ENCODE results near the gene CAMK2B. TPM values are rescaled to one million over a fixed set of nuclear protein-coding genes. Genes with fewer than 3 reads are reported as not detected.
A peak's percentile ranks its signal among the peaks of the same experiment; 100 is the strongest.

The CAMK2B gene
- total RNA-seq, 1 donor from 2014 or later = 9.3 TPM

- DNase-seq (ENCODE audit: low spot score, unreplicated experiment) = no peak
- TF ChIP-seq, protein P1, sequence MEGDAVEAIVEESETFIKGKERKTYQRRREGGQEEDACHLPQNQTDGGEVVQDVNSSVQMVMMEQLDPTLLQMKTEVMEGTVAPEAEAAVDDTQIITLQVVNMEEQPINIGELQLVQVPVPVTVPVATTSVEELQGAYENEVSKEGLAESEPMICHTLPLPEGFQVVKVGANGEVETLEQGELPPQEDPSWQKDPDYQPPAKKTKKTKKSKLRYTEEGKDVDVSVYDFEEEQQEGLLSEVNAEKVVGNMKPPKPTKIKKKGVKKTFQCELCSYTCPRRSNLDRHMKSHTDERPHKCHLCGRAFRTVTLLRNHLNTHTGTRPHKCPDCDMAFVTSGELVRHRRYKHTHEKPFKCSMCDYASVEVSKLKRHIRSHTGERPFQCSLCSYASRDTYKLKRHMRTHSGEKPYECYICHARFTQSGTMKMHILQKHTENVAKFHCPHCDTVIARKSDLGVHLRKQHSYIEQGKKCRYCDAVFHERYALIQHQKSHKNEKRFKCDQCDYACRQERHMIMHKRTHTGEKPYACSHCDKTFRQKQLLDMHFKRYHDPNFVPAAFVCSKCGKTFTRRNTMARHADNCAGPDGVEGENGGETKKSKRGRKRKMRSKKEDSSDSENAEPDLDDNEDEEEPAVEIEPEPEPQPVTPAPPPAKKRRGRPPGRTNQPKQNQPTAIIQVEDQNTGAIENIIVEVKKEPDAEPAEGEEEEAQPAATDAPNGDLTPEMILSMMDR (IDR thresholded peaks at IDR 0.05; ENCODE audit: unreplicated experiment) = no peak
- H3K36me3 Mint-ChIP-seq (ENCODE audit: insufficient read depth) = no peaks in the 10 kb centered on the region
- H3K9me3 Mint-ChIP-seq (ENCODE audit: low read depth) = no peaks in the 10 kb centered on the region
- no peak overlapping the region for H3K27ac Mint-ChIP-seq
- no peak overlapping the region for H3K4me3 Mint-ChIP-seq (ENCODE audit: low read depth)
- peaks cover 8% of the 10 kb centered on the region for H3K27me3 Mint-ChIP-seq
- no peaks in the 10 kb centered on the region for H3K4me1 Mint-ChIP-seq (ENCODE audit: low read depth)
Observed at GRCh38 chr7:44189993-44190872, 135.2 kb downstream of the CAMK2B start.

GRCh38 chr7:44189286-44189992, 136.0 kb downstream of the CAMK2B start, which contains the start of gene GCK:
Gene GCK, minus strand, starts transcription at chr7:44189439. Its CDS starts 486 bp downstream, at chr7:44188953.
- Mint-ChIP-seq H3K4me3 (ENCODE audit: low read depth) (peak within 1 kb of the TSS; percentile 32), H3K36me3 (ENCODE audit: insufficient read depth) (no peaks in the 10 kb centered on the region), H3K9me3 (ENCODE audit: low read depth) (no peaks in the 10 kb centered on the region), H3K4me1 (ENCODE audit: low read depth) (no peaks in the 10 kb centered on the region), H3K27ac (no peak within 1 kb of the TSS), H3K27me3 (peaks cover 8% of the 10 kb centered on the region)
- no peak for DNase-seq (ENCODE audit: low spot score, unreplicated experiment)
- TF ChIP-seq, protein P1 (IDR thresholded peaks at IDR 0.05; ENCODE audit: unreplicated experiment) = no peak

- Mint-ChIP-seq H3K27me3 (peaks cover 8% of the 10 kb centered on the region), H3K36me3 (ENCODE audit: insufficient read depth) (no peaks in the 10 kb centered on the region), H3K9me3 (ENCODE audit: low read depth) (no peaks in the 10 kb centered on the region), H3K27ac (no peak overlapping the region), H3K4me1 (ENCODE audit: low read depth) (no peaks in the 10 kb centered on the region), H3K4me3 (ENCODE audit: low read depth) (no peak overlapping the region)
- TF ChIP-seq, protein P1 (IDR thresholded peaks at IDR 0.05; ENCODE audit: unreplicated experiment) = no peak
- no peak for DNase-seq (ENCODE audit: low spot score, unreplicated experiment)
Observed at GRCh38 chr7:44188480-44189225, 136.7 kb downstream of the CAMK2B start.

- Mint-ChIP-seq H3K27ac (no peak overlapping the region), H3K4me3 (ENCODE audit: low read depth) (no peak overlapping the region), H3K9me3 (ENCODE audit: low read depth) (no peaks in the 10 kb centered on the region), H3K27me3 (peaks cover 6% of the 10 kb centered on the region), H3K4me1 (ENCODE audit: low read depth) (no peaks in the 10 kb centered on the region), H3K36me3 (ENCODE audit: insufficient read depth) (no peaks in the 10 kb centered on the region)
- TF ChIP-seq, protein P1 (IDR thresholded peaks at IDR 0.05; ENCODE audit: unreplicated experiment) = no peak
- no peak for DNase-seq (ENCODE audit: low spot score, unreplicated experiment)
Observed at GRCh38 chr7:44187636-44188416, 137.6 kb downstream of the CAMK2B start.

Data from progenitor cell of endocrine pancreas (in vitro differentiated cells).